Heart right ventricle (tissue), 16 donors: ENCODE results near the gene LLPH. TPM values are rescaled to one million over a fixed set of nuclear protein-coding genes. Genes with fewer than 3 reads are reported as not detected.

Experiments
- ATAC-seq, 8 donors: fragments of 200-7000 bp; cut with Tn5 transposase; one replicate each; pipeline ENCODE4 v1.9.1; 2020; ENCODE audit warnings: mild to moderate bottlenecking in 8 of 8, moderate library complexity in 8 of 8, moderate number of reproducible peaks in 1 of 8
- DNase-seq, 2 donors: peaks; one replicate each; pipeline ENCODE4 v3.0.0-alpha.2; 2020
- H3K27ac ChIP-seq, 10 donors: fragments of 200-600 bp; sonication (generic) in 2 of 10; one replicate each; pipeline versions ENCODE4 v1.5.0 to v1.8.0; 2020 to 2022; ENCODE audit warnings: mild to moderate bottlenecking in 3 of 10
- H3K27me3 ChIP-seq, 7 donors: fragments of 200-600 bp; one replicate each; pipeline ENCODE4 v1.8.0; 2021 to 2022; ENCODE audit warnings: mild to moderate bottlenecking in 2 of 7
- H3K36me3 ChIP-seq, 9 donors: fragments of 200-600 bp; sonication (generic) in 1 of 9; one replicate each; pipeline versions ENCODE4 v1.5.0 to v1.8.0; 2020 to 2022; ENCODE audit warnings: mild to moderate bottlenecking in 2 of 9
- H3K4me1 ChIP-seq, 9 donors: fragments of 200-600 bp; sonication (generic) in 1 of 9; one replicate each; pipeline versions ENCODE4 v1.5.0 to v1.8.0; 2020 to 2022; ENCODE audit warnings: mild to moderate bottlenecking in 4 of 9
- H3K4me3 ChIP-seq, 10 donors: fragments of 200-600 bp; sonication (generic) in 2 of 10; one replicate each; pipeline versions ENCODE4 v1.5.0 to v1.8.0; 2020 to 2022; ENCODE audit warnings: mild to moderate bottlenecking in 7 of 10, moderate library complexity in 2 of 10
- H3K9me3 ChIP-seq, 11 donors: fragments of 200-600 bp in 10 of 11; sonication (generic) in 2 of 11; one replicate each; pipeline versions ENCODE4 v1.5.0 to v1.8.0; 2013 to 2022; ENCODE audit warnings: mild to moderate bottlenecking in 2 of 11, control low read depth in 1 of 11, moderate library complexity in 1 of 11
- CTCF ChIP-seq, 9 donors: fragments of 200-600 bp; sonication (generic) in 2 of 9; IDR thresholded peaks; one replicate each; pipeline versions ENCODE4 v1.5.0 to v1.8.0; 2021 to 2022; ENCODE audit warnings: antibody characterized with exemption in 9 of 9, mild to moderate bottlenecking in 5 of 9, moderate library complexity in 1 of 9
- WGBS, 2 donors: extraction: QIAGEN DNeasy Blood & Tissue Kit; methylation state at CpG; one replicate each; pipeline ENCODE4 v1.1.7; 2013; ENCODE audit warnings: inconsistent platforms in 1 of 2; 5-methylcytosine and 5-hydroxymethylcytosine counted together
- intact Hi-C, 10 donors: fragments of 100-400 bp; cut with DNase I; formaldehyde crosslinking; loops; one replicate each; pipeline versions ENCODE4 v1.11.1 to v1.14.2; 2022
- polyA plus RNA-seq, 2 donors: library from polyadenylated mRNA; stranded (reverse); fragments of 200-250 nt; gene quantifications; one replicate each; pipeline ENCODE4 v1.2.3, GENCODE V29; 2013
- total RNA-seq, 10 donors: library from RNA; stranded (reverse); fragmentation: NEBNext Ultra II Directional in 3 of 10; extraction: Animal tissue kit (Norgen Biotek cat#: 25700) in 3 of 10; gene quantifications; one replicate each; pipeline versions ENCODE4 v1.2.1 to v1.2.4, GENCODE V29; 2021 to 2023
- donor health status: Arrhythmogenic right ventricular cardiomyopathy.
- donor health status: ischemic (EF 13 %, LVEDD 7.1; RV severe dilation, severe dysfunction).
- donor health status: healthy with polysubstance abuse.
- donor health status: DM: no; HTN: yes; CAD: no.
- donor health status: DM: no; HTN: no; CAD: no.
- donor health status: ischemic (EF 25% LVEDD 6.9; RV normal size, moderate dysfunction).
- donor health status: ischemic (EF 25% LVEDD 5.7; RV mildly dilated, moderate dysfunction).
- donor health status: healthy.
- donor health status: DM: yes; HTN: yes; CAD: no.
- donor health status: Ischemic cardiomyopathy.
- donor health status: ischemic (EF 35%, LVEDD 5.7; RV mildly dilated, moderate dysfunction).
- donor health status: nonischemic (EF 11% LVEDD 7.7; RV severe dilation, severe dysfunction).
- donor health status: DM: yes; HTN: yes; CAD: no.
- donor health status: PGD.
- donor health status: ischemic (EF 29% LVEDD 5.4; RV normal size, mild dysfunction).
- donor health status: nonischemic (EF 23%, LVEDD 6.1; RV moderate dilation, normal function).

Gene LLPH
- total and polyA plus RNA-seq, 12 donors, result 9.7 to 35.9 (median 18.9) TPM

- Histone ChIP-seq H3K27ac (peak overlapping the region in 8 of 10 donors; percentile 38 to 83 (median 72)), H3K4me3 (no peak overlapping the region), H3K9me3 (peaks cover 0 to 29% (median 16%) of the 10 kb centered on the region in 11 donors), H3K4me1 (peaks cover 0 to 49% (median 26%) of the 10 kb centered on the region in 9 donors), H3K27me3 (no peaks in the 10 kb centered on the region), H3K36me3 (peaks cover 0 to 96% (median 18%) of the 10 kb centered on the region in 9 donors)
- DNase-seq (no peak), ATAC-seq (peak; percentile 75 to 91 (median 87))
- intact Hi-C loops, result loop anchor here in 4 of 10 donors (2.0 to 10.0 kb wide), 5 partner anchors 25 to 261 kb away; partner anchors contain the start of genes HELB (in 1 of the 4) and TMBIM4 (in 1 of the 4)
- TF ChIP-seq CTCF (IDR thresholded peaks at IDR 0.05), result no peak
- 64 to 74% methylated on average over 1 of the region's 1 CpG for WGBS, 2 donors
Measured at GRCh38 chr12:66143868-66144267, 13.3 kb upstream of the LLPH start.

GRCh38 chr12:66142826-66143225, 12.3 kb upstream of the LLPH start:
- Histone ChIP-seq H3K4me1 (peaks cover 0 to 49% (median 26%) of the 10 kb centered on the region in 9 donors), H3K27ac (peak overlapping the region in 6 of 10 donors; percentile 1 to 83 (median 55)), H3K4me3 (no peak overlapping the region), H3K9me3 (peaks cover 0 to 29% (median 16%) of the 10 kb centered on the region in 11 donors), H3K27me3 (no peaks in the 10 kb centered on the region), H3K36me3 (peaks cover 0 to 98% (median 18%) of the 10 kb centered on the region in 9 donors)
- no peak for DNase-seq
- no peak for TF ChIP-seq CTCF (IDR thresholded peaks at IDR 0.05)
- ATAC-seq, result no peak
- intact Hi-C loops, result loop anchor here in 4 of 10 donors (10.0 kb wide), 4 partner anchors 92 to 262 kb away; partner anchors contain the start of gene HELB (in 1 of the 4)

DNA sequence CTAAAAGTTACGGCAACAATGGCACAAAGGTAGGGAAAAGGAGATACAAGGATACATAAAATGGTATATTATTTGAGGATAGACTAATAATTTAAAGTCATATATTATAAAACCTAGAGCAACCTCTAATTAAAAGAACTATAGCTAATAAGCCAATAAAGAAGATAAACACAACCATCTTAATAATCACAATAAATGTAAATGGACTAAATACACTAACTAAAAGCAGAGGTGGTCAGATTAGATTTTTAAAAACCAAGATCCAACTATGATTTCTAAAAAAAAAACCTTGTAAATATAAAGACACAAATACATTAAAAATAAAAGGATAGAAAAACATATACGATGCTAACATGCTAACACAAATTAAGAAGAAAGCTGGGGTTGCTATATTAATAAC, 10.7 kb upstream of the LLPH start:
- Histone ChIP-seq H3K4me1 (peaks cover 0 to 48% (median 24%) of the 10 kb centered on the region in 9 donors), H3K27ac (no peak overlapping the region), H3K9me3 (peaks cover 0 to 29% (median 16%) of the 10 kb centered on the region in 11 donors), H3K36me3 (peaks cover 0 to 98% (median 18%) of the 10 kb centered on the region in 9 donors), H3K27me3 (no peaks in the 10 kb centered on the region), H3K4me3 (no peak overlapping the region)
- 98 to 99% methylated on average over 2 of the region's 2 CpGs for WGBS, 2 donors
- no peak for TF ChIP-seq CTCF (IDR thresholded peaks at IDR 0.05)
- DNase-seq (no peak), ATAC-seq (no peak)
- intact Hi-C loops, result loop anchor here in 4 of 10 donors (10.0 kb wide), 4 partner anchors 94 to 264 kb away; partner anchors contain the start of gene HELB (in 1 of the 4)

DNA sequence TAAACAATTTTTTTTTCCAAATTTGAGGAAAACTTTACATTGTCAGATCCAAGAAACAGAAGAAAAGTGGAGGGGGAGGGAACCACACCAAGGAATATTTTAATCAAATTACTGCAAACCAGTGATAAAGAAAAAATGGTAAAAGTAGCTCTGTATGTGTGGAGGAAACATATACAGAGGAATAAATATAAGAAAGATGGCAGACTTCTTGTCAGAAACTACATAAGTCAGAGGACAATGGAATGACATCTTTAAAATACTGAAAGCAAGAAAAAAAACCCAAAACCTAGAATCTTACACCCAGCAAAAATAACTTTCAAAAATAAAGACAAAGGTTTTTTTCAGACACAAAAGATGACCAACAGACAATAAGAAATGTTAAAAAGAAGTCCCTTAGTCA, 10.2 kb upstream of the LLPH start:
- no peak for TF ChIP-seq CTCF (IDR thresholded peaks at IDR 0.05)

More for the DNA sequence above, 10.2 kb upstream of the LLPH start:
- H3K4me1 ChIP-seq, result peaks cover 0 to 42% (median 20%) of the 10 kb centered on the region in 9 donors
- peaks cover 0 to 29% (median 16%) of the 10 kb centered on the region in 11 donors for H3K9me3 ChIP-seq
- DNase-seq (no peak), ATAC-seq (no peak)
- peaks cover 0 to 95% (median 18%) of the 10 kb centered on the region in 9 donors for H3K36me3 ChIP-seq
- intact Hi-C loops, result loop anchor here in 4 of 10 donors (10.0 kb wide), 4 partner anchors 94 to 264 kb away; partner anchors contain the start of gene HELB (in 1 of the 4)
- H3K27ac ChIP-seq, result no peak overlapping the region
- no peak overlapping the region for H3K4me3 ChIP-seq
- H3K27me3 ChIP-seq, result no peaks in the 10 kb centered on the region
